ENCODE measurements around the gene CELSR1. TPM values are rescaled to one million over a fixed set of nuclear protein-coding genes. Genes with fewer than 3 reads are reported as not detected.

The CELSR1 gene
- polyA plus RNA-seq, 4 donors = 21.5 to 28.6 (median 26.5) TPM

DNA sequence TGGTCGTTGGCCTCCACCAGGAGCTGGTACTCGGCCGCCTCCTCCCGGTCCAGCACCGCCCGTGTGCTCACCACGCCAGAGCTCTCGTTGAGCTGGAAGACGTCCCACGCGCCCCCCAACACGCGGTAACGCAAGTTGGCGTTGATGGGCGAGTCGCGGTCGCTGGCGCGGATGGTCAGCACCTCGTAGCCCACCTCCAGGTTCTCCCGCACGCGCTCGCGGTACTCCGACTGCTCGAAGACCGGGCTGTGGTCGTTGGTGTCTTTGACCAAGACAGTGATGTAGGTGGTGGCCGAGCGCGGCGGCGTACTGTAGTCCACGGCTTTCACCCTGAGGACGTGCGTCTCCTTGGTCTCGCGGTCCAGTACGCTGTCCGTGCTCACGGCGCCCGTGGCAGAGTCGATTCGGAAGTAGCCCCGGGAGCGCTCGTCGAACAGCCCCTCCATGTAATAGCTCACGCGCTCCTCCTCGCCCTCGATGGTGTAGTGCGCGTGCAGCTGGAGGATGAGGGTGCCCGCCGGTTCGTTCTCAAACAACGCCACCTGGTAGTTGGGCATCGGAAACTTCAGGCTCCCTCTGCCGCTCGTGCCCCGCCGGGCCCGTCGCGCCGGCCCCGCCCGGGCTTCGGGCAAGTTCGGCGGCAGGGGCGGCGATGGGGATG lies 1.4 kb downstream of the CELSR1 start:
- DNase-seq (ENCODE audit: low read depth in 4 of 4, low spot score in 2 of 4) = no peak

DNA sequence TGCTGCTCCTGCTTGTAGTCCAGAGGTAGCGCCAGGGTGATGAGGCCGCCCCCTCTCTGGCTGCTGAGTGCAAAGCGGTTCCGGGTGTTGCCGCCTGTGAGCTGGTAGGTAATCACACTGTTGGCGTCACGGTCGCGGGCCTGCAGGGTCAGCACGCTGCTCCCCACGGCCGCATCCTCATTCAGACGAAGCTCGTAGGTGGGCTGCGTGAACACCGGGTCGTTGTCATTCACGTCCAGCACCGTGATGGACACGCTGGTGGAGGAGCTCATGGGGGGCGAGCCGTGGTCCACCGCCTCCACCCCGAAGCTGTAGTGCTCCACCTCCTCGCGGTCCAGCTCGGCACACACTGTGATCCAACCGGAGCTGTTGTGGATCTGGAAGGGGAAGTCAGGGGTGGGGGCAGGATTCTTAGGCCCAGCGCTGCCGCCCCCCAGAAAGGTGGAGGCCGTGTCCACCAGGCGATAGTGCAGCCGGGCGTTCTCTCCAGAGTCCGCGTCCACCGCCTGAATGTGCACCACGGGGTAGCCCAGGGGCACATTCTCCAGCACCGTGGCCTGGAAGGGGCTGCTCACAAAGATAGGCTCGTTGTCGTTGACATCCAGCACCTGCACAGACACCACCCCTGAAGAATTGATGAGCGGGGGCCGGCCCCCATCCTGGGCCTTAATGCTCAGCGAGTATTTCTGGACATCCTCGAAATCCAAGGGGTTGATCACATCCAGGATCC lies 2.4 kb downstream of the CELSR1 start:
- DNase-seq (ENCODE audit: low read depth in 4 of 4, low spot score in 2 of 4) = no peak

DNA sequence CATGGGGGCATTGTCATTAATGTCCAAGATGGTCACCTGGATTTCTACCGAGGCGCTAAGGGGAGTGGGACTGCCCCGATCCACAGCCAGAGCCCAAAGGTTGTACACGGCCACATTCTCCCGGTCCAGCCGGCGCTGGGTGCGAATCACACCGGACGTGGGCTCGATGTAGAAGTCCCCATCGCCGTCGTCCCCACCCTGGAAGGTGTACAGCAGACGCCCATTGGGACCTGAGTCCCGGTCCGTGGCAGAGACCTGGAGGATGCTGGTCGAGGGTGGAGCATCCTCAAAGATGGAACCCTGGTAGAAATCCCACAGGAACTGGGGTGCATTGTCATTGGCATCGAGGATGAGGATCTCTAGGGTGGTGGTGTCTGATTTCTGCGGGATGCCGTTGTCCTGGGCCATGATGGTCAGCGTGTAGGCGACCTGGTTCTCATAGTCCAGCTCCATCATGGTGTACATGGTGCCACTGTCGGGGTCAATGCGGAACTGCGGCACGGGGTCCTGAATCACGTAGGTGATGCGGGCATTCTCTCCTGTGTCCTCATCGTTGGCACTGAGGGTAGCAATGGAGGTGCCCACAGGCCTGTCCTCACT lies 3.1 kb downstream of the CELSR1 start:
- DNase-seq (ENCODE audit: low read depth in 4 of 4, low spot score in 2 of 4) = no peak

DNA sequence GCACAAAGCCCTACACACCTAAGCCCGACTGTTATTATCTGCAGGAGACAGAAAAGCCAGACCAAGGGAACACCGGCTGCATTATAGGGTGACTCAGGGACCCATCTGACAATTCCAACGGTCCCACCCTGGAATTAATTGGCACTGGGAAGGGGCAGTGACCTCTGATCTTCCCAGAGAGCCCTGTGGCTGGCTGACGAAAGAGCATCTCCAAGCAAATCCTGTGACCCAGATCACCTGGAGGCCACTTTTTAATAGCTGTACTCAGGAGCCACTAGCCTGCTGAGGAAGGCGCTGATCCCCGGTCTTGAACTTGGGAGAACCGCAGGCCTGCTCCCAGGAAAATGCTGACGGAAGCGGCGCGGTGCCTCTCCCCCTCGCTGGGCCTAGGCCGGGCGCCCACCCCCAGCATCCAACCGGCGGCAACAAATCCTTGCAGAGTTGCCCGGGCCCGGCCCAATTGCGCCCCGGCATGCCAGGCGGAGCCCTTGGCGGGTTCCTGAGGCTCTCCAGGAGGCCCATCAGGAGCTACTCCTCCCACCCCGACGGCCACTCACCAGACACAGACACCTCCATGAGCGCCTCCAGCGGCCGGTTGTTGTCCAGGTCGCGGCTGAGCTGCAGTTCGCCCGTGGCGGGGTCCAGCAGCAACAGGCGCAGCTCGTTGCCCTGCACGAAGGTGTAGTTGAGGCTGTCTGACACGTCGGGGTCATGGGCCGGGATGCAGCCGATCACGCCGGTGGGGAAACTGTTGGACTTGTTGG lies 4.2 kb downstream of the CELSR1 start:
- DNase-seq (ENCODE audit: low read depth in 4 of 4, low spot score in 2 of 4) = no peak

DNA sequence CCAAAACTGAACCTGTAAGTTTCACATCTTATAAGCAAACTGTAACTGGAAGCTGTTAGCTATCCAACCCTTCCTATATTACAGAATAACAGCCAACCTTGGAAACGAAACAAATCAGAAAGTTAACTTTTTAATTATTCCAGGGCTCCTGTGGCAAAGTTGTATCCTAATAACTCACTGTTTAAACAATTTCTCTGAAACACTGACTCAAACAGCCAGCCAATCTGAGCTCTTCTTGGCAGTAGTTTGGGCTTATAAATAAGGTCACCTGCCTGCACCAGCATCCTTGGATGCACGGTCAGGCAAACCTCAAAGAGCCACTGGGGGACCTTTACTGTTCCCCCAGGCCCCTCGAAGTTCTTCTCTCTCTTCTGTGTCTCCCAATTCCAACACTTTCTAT lies 5.0 kb downstream of the CELSR1 start:
- DNase-seq (ENCODE audit: low read depth in 4 of 4, low spot score in 2 of 4) = no peak

DNA sequence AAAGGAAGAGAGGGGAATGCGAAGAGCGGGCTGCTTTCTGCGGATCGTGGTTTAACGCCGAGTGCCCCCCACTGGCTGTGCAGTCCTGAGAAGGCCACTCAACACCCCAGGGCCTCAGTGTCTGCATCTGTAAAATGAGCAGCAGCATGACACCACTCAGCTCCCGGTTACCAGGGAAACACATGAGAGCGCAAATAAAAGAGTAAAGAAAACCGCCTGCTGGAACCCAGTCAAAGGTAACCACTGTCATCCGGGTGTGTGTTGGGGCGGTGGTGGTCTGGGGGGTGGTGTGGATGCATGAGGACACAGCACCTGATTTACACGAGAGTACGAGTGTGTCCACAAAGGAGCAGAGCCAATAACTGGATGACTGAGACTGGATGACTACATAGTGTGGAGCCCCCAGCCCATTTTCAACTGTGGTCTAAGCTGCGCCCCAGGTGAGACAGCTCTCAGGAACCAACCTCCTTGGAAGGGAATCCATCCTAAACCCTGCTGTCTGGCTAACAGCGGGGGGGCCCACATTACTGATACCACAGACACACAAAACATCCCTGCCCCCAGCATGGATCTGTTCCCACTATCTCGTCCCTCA lies 5.7 kb downstream of the CELSR1 start:
- no peak for DNase-seq (ENCODE audit: low read depth in 4 of 4, low spot score in 2 of 4)

DNA sequence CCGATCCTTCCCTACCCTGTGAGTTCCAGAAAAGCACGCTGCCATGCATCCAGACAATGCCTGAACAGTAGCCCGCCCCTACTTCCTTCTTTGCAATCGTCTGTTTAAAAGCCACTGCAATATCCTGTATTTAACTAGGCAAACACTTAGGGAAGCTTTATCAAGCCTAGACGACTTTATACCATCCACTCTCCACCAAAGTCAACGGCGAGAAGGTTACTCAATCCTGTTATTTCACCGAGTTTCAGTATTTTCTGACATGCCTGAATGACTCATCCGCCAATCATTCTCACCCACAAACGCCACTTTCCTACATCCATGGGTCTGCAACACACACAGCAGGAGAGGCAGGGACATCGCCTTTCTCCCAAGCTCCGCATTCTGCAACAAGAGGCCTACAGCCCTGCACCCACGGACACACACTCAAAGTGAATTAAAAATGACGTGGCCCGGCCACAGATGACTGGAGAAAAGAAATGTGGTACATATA lies 9.3 kb downstream of the CELSR1 start:
- DNase-seq (ENCODE audit: low read depth in 4 of 4, low spot score in 2 of 4) = no peak

DNA sequence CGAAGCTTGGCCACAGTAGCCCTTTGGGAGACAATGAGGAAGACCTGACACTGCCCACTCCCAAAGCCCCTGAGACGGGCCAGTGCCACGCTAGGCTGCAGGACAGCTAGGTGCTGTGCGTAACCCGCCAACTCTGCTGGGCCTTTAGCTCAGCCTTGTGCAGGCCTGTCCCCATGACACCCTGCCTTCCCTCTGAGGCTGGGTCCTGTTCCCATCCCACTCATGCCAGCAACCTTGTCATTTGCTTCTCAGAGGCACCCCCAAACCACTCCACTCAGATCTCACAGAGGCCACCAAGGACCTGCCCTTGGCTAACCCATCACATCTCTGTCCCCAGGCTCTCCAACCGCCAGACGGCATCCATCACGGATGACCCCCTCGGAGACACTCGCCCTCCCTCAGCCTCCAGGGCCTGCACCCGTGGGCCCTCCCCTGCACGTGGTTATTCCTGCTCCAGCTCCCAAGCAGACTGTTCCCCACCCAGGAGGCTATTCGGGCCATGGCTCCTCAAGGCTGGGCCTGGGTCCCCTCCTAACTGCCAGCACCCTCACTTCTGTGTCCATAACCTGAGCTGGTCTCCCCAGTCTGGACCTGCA lies 11.1 kb downstream of the CELSR1 start:
- DNase-seq (ENCODE audit: low read depth in 4 of 4, low spot score in 2 of 4) = no peak

DNA sequence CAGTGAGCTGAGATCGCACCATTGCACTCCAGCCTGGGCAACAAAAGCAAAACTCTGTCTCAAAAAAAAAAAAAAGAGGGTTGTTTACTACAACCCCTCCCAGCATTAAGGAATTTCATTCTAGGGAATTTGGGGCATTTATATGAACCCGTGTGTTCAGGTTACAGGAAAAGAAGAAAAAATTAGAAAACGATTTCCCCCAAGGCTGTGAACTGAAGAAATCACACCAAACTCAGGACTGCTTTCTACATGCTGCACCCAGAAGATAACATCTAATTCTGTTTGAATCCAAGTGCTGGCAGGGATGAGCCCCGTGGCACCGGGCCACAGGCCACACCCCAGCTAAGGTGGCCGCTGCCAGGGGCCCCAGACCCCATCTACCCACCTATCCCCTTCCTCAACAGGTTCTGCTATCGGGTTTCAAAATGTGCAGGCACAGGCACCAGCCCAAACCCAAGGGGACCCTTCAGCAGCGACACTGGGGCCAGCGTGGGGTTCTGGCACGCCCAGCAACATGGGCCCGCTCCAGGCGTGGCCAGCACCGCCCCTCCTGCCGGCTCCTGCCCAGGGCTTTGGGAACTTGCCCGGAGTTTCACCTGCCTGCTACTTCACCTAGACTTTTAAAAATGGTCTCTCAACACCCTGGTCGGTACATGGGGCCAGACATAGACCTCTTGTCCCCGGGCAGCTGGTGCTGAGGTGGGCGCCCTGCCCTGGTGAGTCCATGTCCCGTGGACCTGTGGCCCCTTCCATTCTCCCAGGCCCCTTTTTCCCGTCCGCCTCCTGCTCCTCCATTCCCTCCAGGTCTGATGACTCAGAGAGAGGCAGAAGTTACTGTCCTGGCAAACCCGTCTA lies 11.8 kb downstream of the CELSR1 start:
- DNase-seq (ENCODE audit: low read depth in 4 of 4, low spot score in 2 of 4) = no peak

DNA sequence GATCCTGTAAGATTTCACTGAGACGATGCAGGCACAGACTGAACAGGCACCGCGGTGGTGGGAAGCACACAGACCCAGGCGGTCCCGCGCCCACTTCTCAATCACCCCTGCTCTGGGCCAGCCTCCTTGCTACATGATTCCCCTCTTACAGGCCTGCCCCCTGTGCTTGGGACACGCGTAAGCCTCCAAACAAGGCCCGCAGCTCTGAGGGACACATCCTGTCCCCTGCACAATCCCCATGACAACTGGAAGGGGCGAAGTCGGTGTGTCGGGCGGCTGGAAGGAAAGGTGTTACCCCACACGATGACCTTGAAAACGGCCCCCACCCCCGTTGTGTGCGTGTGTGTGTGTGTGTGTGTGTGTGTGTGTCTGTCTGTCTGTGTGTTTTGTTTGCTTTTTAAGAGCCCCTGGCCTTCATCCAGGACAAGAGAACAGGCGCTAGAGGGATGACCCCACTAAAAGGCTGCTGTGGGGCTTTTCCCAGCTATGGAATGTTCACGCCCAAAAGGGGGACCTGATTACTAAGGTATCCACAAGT lies 13.1 kb downstream of the CELSR1 start:
- DNase-seq (ENCODE audit: low read depth in 4 of 4, low spot score in 2 of 4) = no peak

DNA sequence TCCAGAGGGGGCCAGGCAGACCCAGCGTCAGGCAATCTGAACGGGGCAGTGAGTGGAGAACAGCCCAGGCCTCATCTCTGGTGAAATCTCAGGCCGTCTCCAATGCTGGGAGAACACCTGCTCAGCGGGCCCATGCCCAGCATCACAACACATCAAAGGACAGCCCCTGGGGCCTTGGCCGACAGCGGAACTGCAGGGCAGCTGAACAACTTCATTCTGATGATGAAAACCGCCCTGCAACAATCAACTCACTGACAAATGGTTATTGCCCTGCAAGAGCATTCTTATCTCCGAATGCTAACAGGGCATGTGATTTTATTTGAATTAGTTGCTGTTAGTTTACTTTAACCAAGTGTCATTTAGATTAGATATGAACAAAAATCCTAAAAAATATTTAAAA lies 14.6 kb downstream of the CELSR1 start:
- no peak for DNase-seq (ENCODE audit: low read depth in 4 of 4, low spot score in 2 of 4)

DNA sequence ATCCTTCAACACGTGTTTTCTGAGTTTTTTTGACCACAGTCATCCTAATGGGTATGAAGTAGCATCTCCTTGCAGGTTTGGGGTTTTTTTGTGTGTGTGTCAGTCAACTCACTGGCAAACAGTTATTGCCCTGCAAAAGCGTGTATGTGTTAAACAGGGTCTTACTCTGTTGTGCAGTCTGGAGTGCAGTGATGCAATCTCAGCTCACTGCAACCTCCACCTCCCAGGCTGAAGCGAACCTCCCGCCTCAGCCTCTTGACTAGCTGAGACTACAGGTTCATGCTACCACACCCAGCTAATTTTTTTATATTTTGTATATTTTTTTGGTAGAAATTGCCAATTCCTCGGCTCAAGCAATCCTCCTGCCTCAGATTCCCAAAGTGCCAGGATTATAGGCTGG lies 15.4 kb downstream of the CELSR1 start:
- DNase-seq (ENCODE audit: low read depth in 4 of 4, low spot score in 2 of 4) = no peak

DNA sequence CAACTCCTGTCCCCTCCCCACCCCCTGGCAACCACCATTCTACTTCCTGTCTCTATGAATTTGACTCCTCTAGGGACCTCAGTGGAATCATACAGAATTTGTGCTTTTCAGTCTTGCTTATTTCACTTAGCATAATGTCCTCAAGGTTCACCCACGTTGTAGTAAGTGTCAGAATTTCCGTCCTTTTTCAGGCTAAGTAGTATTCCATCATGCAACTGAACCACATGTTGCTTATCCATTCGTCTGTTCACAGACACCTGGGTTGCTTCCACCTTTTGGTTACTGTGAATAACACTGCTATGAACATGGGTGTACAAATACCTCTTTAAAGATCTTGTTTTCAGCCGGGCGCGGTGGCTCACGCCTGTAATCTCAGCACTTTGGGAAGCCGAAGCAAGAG lies 16.5 kb downstream of the CELSR1 start:
- no peak for DNase-seq (ENCODE audit: low read depth in 4 of 4, low spot score in 2 of 4)

DNA sequence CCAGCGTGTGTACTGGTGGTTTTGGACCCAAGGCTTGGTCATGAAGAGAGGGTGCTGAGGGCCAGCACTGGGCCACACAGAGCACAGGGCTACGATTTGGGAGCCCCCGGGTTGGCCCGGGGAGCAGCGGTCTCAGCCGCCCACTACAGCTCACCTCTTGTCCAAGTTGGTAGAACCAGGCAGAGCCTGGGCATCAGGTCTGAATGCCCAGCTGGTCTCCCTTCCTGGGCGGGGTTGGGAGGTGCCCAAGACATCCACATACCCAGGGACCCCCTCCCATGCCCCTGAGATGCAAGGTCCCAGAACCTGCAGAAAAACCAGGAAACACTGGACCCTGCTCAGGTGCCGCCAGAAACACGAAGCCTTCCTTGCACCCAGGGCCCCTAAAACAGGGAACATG lies 18.0 kb downstream of the CELSR1 start:
- DNase-seq (ENCODE audit: low read depth in 4 of 4, low spot score in 2 of 4) = no peak

DNA sequence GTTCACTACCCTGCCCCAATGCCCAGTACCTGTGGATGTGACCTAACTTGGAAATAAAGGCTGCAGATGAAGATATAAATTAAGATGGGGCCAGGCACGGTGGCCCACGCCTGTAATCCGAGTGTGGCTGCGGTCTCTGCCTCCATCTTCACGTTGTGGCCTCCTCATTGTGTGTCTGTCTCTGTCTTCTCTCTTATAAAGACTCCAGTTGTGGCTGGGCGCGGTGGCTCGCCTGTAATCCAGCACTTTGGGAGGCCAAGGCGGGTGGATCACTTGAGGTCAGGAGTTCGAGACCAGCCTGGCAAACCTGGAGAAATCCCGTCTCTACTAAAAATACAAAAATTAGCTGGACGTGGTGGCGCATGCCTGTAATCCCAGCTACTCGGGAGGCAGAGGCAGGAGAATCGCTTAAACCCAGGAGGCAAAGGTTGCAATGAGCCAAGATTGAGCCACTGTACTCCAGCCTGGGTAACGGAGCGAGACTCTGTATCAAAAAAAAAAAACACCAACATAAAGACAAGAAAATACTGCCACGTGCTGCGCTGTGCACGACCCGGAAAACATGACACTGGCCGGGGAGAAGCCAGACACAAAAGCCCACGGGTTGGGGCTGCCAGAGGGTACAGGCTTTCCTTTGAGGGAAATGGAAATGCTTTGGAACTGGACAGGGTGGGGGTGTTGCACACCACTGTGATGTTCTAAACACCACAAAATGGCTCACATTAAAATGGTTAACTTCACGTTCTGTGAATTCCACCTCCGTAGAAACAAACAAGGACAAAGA lies 18.7 kb downstream of the CELSR1 start:
- DNase-seq (ENCODE audit: low read depth in 4 of 4, low spot score in 2 of 4) = no peak

DNA sequence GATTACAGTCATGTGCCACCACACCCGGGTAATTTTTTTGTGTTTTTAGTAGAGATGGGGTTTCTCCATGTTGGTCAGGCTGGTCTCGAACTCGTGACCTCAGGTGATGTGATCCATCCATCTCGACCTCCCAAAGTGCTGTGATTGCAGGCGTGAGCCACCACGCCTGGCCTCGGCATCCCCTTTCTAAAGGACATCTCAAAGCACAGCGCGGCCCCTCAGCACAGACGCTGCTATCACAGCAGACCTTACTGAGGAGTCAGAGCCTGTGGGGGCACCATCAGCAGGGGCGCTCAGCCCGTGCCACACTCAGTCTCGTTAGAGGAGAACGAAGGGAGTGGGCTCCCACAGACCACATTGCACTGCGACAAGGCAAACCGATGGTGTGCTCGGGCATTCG lies 19.4 kb downstream of the CELSR1 start:
- no peak for DNase-seq (ENCODE audit: low read depth in 4 of 4, low spot score in 2 of 4)

DNA sequence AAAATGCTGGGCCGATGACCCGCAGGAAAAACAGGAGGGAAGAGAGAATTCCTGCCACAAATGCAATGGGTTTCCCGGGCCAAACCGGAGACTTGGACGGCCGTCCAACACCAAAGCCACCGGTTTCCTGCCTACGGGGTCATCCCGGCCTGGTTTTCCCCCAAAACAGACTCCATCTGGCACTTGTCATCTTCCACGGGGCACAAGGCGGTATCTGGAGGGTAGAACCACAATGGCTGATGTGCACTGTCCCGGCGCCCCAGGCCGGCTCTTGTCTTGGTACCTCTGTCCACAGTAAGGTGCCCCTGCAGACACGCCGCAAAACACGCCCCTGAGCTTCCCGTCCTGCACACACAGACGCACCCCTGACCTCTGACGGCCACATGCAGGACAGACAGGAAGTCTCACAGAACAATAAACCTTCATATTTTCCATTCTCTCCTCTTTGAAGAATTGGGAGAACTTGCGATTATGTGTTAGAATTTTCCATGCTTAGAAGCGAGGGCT lies 20.1 kb downstream of the CELSR1 start:
- DNase-seq (ENCODE audit: low read depth in 4 of 4, low spot score in 2 of 4) = no peak

DNA sequence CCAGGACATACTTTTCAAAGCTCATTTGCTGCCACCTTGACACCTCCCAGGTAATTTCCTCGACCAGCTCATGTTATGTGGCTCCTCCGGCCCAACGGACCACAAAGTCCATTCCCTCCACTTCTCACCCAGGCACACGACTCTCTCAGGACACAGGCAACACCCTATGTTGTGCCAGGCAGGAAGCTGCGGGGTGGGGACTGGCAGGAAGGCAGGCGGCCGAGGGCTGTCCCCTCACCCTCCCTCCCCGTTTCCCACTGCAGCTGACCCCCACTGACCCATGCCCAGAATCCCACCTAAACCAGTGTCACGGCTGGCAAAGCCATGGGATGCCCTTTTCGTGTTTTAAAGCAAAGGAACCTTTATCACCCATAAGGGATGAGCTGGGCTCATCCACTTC lies 20.8 kb downstream of the CELSR1 start:
- no peak for DNase-seq (ENCODE audit: low read depth in 4 of 4, low spot score in 2 of 4)
